Keratinocyte (primary cell): ENCODE measurements around the gene CTNNA2.

Experiments
- EZH2 ChIP-seq: IDR thresholded peaks from one replicate; pipeline ENCODE4 v1.6.1; 2012; ENCODE audit warnings: inconsistent platforms, mild to moderate bottlenecking, low read length, moderate library complexity
- TF ChIP-seq, protein P1 (sequence below), 3 experiments: IDR thresholded peaks in 1 of 3; conservative IDR thresholded peaks in 1 of 3; optimal IDR thresholded peaks in 1 of 3; 2 replicates in 2 of 3; 3 replicates in 1 of 3; pipeline versions ENCODE3 to v1.5.1; 2011; ENCODE audit warnings: low read length in 3 of 3, mild to moderate bottlenecking in 3 of 3, moderate library complexity in 2 of 3, control low read depth in 1 of 3, inconsistent platforms in 1 of 3; ENCODE audit not compliant: insufficient read depth in 2 of 3; ENCODE audit errors: extremely low read depth in 1 of 3

DNA sequence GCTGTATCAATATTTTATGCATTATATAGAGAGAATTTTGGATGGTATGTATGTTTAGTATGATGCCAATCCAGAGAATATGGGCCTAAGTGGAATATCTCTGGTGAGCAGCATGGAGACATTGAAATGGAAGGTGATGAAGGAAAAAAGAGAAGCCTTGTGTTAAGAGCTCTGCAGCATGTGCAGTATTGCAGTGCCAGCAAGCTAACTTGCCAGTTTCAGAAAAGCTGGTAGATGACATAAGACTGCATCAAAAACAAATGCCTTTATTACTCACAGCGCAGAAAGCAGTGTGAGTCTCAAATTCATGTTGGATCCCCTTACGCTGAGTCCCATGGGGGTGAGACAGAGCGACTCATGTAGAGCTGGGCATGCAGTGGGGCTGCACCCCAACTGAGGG, 280.2 kb downstream of the CTNNA2 start:
- TF ChIP-seq, protein P1, sequence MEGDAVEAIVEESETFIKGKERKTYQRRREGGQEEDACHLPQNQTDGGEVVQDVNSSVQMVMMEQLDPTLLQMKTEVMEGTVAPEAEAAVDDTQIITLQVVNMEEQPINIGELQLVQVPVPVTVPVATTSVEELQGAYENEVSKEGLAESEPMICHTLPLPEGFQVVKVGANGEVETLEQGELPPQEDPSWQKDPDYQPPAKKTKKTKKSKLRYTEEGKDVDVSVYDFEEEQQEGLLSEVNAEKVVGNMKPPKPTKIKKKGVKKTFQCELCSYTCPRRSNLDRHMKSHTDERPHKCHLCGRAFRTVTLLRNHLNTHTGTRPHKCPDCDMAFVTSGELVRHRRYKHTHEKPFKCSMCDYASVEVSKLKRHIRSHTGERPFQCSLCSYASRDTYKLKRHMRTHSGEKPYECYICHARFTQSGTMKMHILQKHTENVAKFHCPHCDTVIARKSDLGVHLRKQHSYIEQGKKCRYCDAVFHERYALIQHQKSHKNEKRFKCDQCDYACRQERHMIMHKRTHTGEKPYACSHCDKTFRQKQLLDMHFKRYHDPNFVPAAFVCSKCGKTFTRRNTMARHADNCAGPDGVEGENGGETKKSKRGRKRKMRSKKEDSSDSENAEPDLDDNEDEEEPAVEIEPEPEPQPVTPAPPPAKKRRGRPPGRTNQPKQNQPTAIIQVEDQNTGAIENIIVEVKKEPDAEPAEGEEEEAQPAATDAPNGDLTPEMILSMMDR (optimal IDR thresholded peaks at IDR 0.05 in 1 of 3, IDR thresholded peaks at IDR 0.05 in 1 of 3, conservative IDR thresholded peaks at IDR 0.05 in 1 of 3; ENCODE audit: extremely low read depth in 1 of 3, insufficient read depth in 2 of 3, low read length in 3 of 3) = no peak
- TF ChIP-seq EZH2 = no peak
